Activated CD8-positive, alpha-beta T cell treated with anti-CD3 and anti-CD28 coated beads for 36 hours (primary cell): ENCODE data around the gene NFIC. TPM values are rescaled to one million over a fixed set of nuclear protein-coding genes. Genes with fewer than 3 reads are reported as not detected.

ENCODE experiments used
- ATAC-seq: fragments of 200-7000 bp; cut with Tn5 transposase; one replicate; pipeline ENCODE4 v1.10.0; 2021; ENCODE audit warnings: mild to moderate bottlenecking, moderate library complexity
- CTCF ChIA-PET: fragments of 350-600 bp; sonication (Branson Sonifier 250); formaldehyde crosslinking; loops from one replicate; lab custom pipeline; 2021; ENCODE audit warnings: antibody characterized with exemption; lab: Charles Lee
- POLR2A ChIA-PET: fragments of 350-600 bp; sonication (Branson Sonifier 250); formaldehyde crosslinking; loops from one replicate; lab custom pipeline; 2021; ENCODE audit warnings: antibody characterized with exemption; lab: Charles Lee
- DNase-seq: peaks from one replicate; pipeline ENCODE4 v3.0.0-alpha.2; 2020
- H3K27ac Mint-ChIP-seq: one replicate; pipeline ENCODE4 v1.8.0; 2021; ENCODE audit warnings: mild to moderate bottlenecking, mixed read lengths
- H3K27me3 Mint-ChIP-seq: one replicate; pipeline ENCODE4 v1.8.0; 2021; ENCODE audit warnings: mixed read lengths
- H3K36me3 Mint-ChIP-seq: one replicate; pipeline ENCODE4 v1.8.0; 2021; ENCODE audit warnings: low read depth, mixed read lengths
- H3K4me1 Mint-ChIP-seq: one replicate; pipeline ENCODE4 v1.8.0; 2021; ENCODE audit warnings: low read depth, mixed read lengths
- H3K4me3 Mint-ChIP-seq: one replicate; pipeline ENCODE4 v1.8.0; 2021; ENCODE audit warnings: mild to moderate bottlenecking, moderate library complexity, mixed read lengths
- H3K9me3 Mint-ChIP-seq: one replicate; pipeline ENCODE4 v1.8.0; 2021; ENCODE audit warnings: mixed read lengths
- CTCF ChIP-seq: fragments of 200-600 bp; IDR thresholded peaks from one replicate; pipeline ENCODE4 v1.8.0; 2022; ENCODE audit warnings: antibody characterized with exemption, mild to moderate bottlenecking
- intact Hi-C: fragments of 100-400 bp; cut with micrococcal nuclease; formaldehyde crosslinking; loops from one replicate; pipeline ENCODE4 v1.10.0; 2022
- total RNA-seq, 2 experiments: library from RNA; stranded (reverse); gene quantifications; one replicate each; pipeline ENCODE4 v1.2.3, GENCODE V29; 2021

Gene NFIC
- total RNA-seq, 2 experiments from 2014 or later: 19.0 to 20.8 TPM

- peaks cover 40% of the 10 kb centered on the region for H3K4me1 Mint-ChIP-seq
- H3K4me3 Mint-ChIP-seq: no peak overlapping the region
- H3K27ac Mint-ChIP-seq: peak overlapping the region; percentile 13
Observed at GRCh38 chr19:3515891-3516422, 149.6 kb downstream of the NFIC start.

GRCh38 chr19:3516675-3517207, 150.4 kb downstream of the NFIC start:
- TF ChIP-seq CTCF: no peak
- CTCF ChIA-PET: interaction anchor here (1.1 kb wide), 1 partner anchor 17 kb away, joined by 3 read pairs; no protein-coding TSS in a partner anchor
- DNase-seq (peak; percentile 72), ATAC-seq (peak; percentile 74)
- POLR2A ChIA-PET: no interaction called here
- Mint-ChIP-seq H3K9me3 (no peaks in the 10 kb centered on the region), H3K36me3 (no peaks in the 10 kb centered on the region), H3K27ac (peak overlapping the region; percentile 42), H3K27me3 (no peaks in the 10 kb centered on the region), H3K4me1 (peaks cover 39% of the 10 kb centered on the region), H3K4me3 (no peak overlapping the region)
- intact Hi-C loops: no loop called here

More at GRCh38 chr19:3515891-3516422, 149.6 kb downstream of the NFIC start:
- DNase-seq (no peak), ATAC-seq (no peak)
- no peaks in the 10 kb centered on the region for H3K27me3 Mint-ChIP-seq
- POLR2A ChIA-PET: interaction anchor here (0.9 kb wide), 1 partner anchor 10 kb away, joined by 3 read pairs; the partner anchor contains the start of gene FZR1
- intact Hi-C loops: no loop called here
- no peaks in the 10 kb centered on the region for H3K9me3 Mint-ChIP-seq
- CTCF ChIA-PET: no interaction called here
- H3K36me3 Mint-ChIP-seq: no peaks in the 10 kb centered on the region
- no peak for TF ChIP-seq CTCF

DNA sequence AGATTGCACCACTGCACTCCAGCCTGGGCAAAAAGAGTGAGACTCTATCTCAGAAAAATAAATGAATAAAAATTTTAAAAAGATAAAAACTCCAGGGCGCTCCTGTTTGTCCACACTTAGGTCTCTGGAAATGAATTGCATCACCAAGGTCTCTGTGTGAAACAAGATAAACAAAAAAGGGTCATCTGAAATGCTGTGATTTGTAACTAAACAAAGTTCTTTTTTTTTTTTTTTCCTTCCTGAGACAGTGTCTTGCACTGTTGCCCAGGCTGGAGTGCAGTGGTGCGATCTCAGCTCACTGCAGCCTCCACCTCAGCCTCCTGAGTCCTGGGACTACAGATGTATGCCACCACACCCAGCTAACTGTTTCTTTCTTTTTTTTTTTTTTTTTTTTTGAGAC, 151.3 kb downstream of the NFIC start:
- Mint-ChIP-seq H3K9me3 (no peaks in the 10 kb centered on the region), H3K4me1 (peaks cover 35% of the 10 kb centered on the region), H3K4me3 (no peak overlapping the region), H3K36me3 (no peaks in the 10 kb centered on the region), H3K27me3 (no peaks in the 10 kb centered on the region), H3K27ac (no peak overlapping the region)
- TF ChIP-seq CTCF: no peak
- no peak for ATAC-seq
- CTCF ChIA-PET: interaction anchor here (1.1 to 1.6 kb wide), 2 partner anchors 18 to 28 kb away, joined by 3 to 9 read pairs; no protein-coding TSS in a partner anchor
- intact Hi-C loops: no loop called here
- POLR2A ChIA-PET: interaction anchor here (1.5 kb wide), 1 partner anchor 91 kb away, joined by 3 read pairs; no protein-coding TSS in a partner anchor
- DNase-seq: no peak

GRCh38 chr19:3518255-3518654, 151.9 kb downstream of the NFIC start:
- Mint-ChIP-seq H3K27ac (no peak overlapping the region), H3K27me3 (no peaks in the 10 kb centered on the region), H3K36me3 (no peaks in the 10 kb centered on the region), H3K4me3 (no peak overlapping the region), H3K9me3 (no peaks in the 10 kb centered on the region), H3K4me1 (peaks cover 35% of the 10 kb centered on the region)
- POLR2A ChIA-PET: interaction anchor here (0.6 to 1.5 kb wide), 2 partner anchors 91 to 804 kb away, joined by 3 to 6 read pairs; no protein-coding TSS in a partner anchor
- intact Hi-C loops: no loop called here
- TF ChIP-seq CTCF: no peak
- ATAC-seq: no peak
- CTCF ChIA-PET: interaction anchor here (1.6 kb wide), 1 partner anchor 27 kb away, joined by 9 read pairs; no protein-coding TSS in a partner anchor
- DNase-seq: no peak

DNA sequence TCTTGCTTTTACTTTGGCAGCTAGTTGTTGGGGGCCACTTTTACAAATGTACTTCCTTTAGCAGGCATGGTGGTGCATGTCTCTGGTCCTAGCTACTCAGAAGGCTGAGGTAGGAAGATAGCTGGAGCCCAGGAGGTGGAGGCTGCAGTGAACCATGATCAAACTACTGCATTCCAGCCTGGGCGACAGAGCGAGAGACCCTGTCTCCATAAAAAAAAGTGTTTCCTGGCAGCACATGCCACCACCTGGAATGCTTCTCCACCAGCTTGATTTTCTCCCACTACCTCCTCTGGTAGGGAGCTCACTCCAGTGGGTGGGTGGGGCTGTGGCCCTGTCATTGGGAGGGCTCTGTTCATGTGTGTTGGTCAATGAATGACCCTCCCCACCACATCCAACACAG, 152.3 kb downstream of the NFIC start:
- Mint-ChIP-seq H3K36me3 (no peaks in the 10 kb centered on the region), H3K27ac (no peak overlapping the region), H3K9me3 (no peaks in the 10 kb centered on the region), H3K27me3 (no peaks in the 10 kb centered on the region), H3K4me1 (peaks cover 34% of the 10 kb centered on the region), H3K4me3 (no peak overlapping the region)
- intact Hi-C loops: no loop called here
- DNase-seq (no peak), ATAC-seq (no peak)
- ChIA-PET POLR2A (interaction anchor here (1.5 kb wide), 1 partner anchor 90 kb away, joined by 3 read pairs; no protein-coding TSS in a partner anchor), CTCF (interaction anchor here (1.6 kb wide), 1 partner anchor 27 kb away, joined by 9 read pairs; no protein-coding TSS in a partner anchor)
- TF ChIP-seq CTCF: no peak
